GM10847 (cell line): ENCODE measurements around the gene CRPPA.

Source experiments
- POLR2A ChIP-seq: IDR thresholded peaks from 2 replicates; pipeline ENCODE4 v1.6.1; 2011; ENCODE audit not compliant: insufficient read length; ENCODE audit errors: extremely low read depth

The CRPPA gene

DNA sequence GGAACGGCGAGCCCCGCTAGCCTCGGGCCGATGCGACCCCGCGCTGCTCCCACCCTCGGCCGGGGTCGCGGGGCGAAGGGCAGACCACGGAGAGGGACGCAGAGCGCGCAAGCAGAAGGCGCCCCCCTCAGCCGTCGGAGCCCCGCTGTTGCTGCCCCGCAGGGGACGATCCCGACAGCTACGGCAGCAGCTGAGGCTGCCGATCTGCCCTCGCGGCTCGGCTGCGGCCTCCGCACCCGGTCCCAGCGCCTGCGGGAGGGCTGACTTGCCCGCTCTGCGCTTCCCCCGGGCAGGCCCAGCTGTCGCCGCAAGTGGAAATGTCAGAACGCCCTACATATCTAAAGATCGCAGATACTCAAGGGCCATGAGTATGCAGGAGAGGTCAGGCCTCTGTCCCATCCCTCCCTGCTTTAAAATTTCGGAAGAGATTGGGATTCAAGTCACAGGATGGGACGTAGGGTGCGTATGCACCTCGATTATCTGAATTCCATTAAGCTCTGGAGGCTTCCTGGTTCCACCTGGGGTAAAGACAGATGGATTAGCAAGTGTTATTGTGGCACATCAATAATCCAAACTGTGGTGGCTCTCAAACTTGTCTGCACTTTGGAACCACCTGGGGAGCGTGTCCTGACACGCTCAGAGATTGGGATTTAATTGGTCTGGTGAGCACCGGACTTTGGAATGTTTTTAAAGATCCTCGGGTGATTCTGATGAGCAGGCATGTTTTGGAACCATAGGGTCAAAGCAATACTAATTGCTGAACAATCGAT lies at the start of gene CRPPA:
TSS of gene CRPPA (minus strand) at position 206 of the 770 bp plus-strand sequence. CDS start 216 bp downstream, outside the sequence.
- no peak for TF ChIP-seq POLR2A

GRCh38 chr7:16465469-16466361 lies 44.4 kb upstream of the CRPPA start, which contains the start of gene SOSTDC1:
TSS of gene SOSTDC1 (minus strand) at chr7:16465738. CDS start at chr7:16465668, 70 bp downstream.
- no peak for TF ChIP-seq POLR2A

GRCh38 chr7:16463949-16464715 lies 42.8 kb upstream of the CRPPA start:
- no peak for TF ChIP-seq POLR2A

DNA sequence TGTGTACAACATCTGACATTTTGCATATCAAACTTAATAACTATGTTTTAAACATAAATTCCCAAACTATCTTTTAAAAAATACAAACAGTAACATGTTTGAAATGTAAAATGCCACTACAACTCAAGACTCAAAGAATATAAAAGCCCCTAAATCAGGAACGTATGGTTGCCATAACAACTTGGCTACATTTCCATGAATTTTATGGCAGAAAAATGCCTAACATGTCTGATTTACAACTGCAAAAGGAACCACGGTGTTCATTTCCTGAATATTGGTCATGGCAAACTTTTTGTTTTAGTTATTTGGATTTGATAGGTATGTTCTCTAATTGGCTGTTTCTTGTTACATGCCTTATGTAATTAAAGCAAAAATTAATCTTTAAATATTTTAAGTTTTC lies 42.2 kb upstream of the CRPPA start:
- TF ChIP-seq POLR2A = no peak

- no peak for TF ChIP-seq POLR2A
Measured at GRCh38 chr7:16462431-16462889, 41.1 kb upstream of the CRPPA start.

- no peak for TF ChIP-seq POLR2A
Measured at GRCh38 chr7:16460789-16461493, 39.6 kb upstream of the CRPPA start.

GRCh38 chr7:16455591-16455990 lies 34.3 kb upstream of the CRPPA start:
- no peak for TF ChIP-seq POLR2A

DNA sequence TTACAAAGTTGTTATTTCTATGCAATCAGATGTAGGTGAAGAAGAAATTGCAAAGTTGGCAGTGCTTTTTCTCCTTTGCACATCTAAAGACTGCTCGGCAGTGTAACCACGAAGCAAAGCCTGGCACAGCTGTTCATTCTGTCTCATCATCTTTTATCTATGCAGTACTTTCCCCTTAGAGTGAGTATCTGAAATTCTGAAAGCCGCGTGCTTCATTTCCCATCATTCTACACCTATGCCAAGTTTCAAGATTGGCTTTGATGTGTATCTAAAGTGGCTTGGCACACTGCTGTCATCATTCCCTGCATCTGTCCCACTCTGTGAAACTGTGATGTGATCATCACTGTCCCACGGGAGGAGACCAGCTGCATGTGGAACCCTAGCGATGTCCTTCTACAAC lies 29.0 kb upstream of the CRPPA start:
- TF ChIP-seq POLR2A = no peak

- TF ChIP-seq POLR2A = no peak
Measured at GRCh38 chr7:16447876-16448275, 26.5 kb upstream of the CRPPA start.

DNA sequence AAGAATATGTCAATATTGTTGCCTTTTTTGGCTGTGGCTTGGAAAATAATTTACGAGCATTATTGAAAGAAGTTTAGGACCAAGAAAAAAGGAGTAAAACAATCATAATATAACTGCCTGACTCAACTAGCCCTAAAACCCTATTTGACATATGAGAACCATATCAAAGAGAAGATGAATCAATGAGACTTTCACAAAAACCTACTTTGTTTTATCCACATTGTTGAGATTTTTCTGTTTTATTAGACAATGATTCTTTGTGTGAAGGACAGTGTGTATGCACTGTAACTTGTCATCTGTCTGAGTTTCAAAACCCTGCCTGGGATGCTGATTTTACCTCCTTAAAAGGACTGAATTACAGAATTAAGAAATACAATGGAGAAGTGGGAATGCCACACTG lies 25.2 kb upstream of the CRPPA start:
- no peak for TF ChIP-seq POLR2A

GRCh38 chr7:16438988-16439387 lies 17.6 kb upstream of the CRPPA start:
- no peak for TF ChIP-seq POLR2A

GRCh38 chr7:16436306-16436705 lies 15.0 kb upstream of the CRPPA start:
- TF ChIP-seq POLR2A = no peak

GRCh38 chr7:16433568-16434122 lies 12.3 kb upstream of the CRPPA start:
- no peak for TF ChIP-seq POLR2A

DNA sequence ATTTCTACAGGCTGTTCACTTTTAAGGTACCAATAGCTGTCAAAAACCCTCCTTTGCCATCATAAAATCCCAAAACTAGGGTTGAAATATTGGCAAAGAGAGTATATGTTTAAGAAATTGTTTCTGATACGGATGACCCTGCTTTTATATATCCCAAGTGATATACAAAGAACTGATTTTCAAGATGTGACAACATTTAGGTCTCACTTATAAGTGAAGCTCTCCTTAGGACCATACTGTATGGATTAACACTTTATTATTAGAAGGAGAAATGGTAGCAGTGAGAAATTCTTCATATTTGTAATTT lies 11.0 kb upstream of the CRPPA start:
- TF ChIP-seq POLR2A = no peak
